H1 (cell line): ENCODE measurements around the gene PEX16. TPM values are rescaled to one million over a fixed set of nuclear protein-coding genes. Genes with fewer than 3 reads are reported as not detected.

Experiments used
- CTCF ChIA-PET: fragments of 300-600 bp; sonication (Branson Sonifier 250); formaldehyde crosslinking; loops from one replicate; lab custom pipeline; 2021; ENCODE audit not compliant: partially characterized antibody; lab: Charles Lee
- POLR2A ChIA-PET: fragments of 300-600 bp; sonication (Branson Sonifier 250); formaldehyde crosslinking; loops from one replicate; lab custom pipeline; 2021; ENCODE audit warnings: inconsistent platforms; ENCODE audit not compliant: partially characterized antibody; lab: Charles Lee
- DNase-seq, 2 experiments: peaks; one replicate each; pipeline versions ENCODE4 v3.0.0 to v3.0.0-alpha.2; 2010 to 2022; ENCODE audit warnings: low spot score in 2 of 2, low read depth in 1 of 2, mixed read lengths in 1 of 2
- FAIRE-seq: peaks from 2 replicates; lab custom pipeline; 2011; peaks lifted over from hg19 to GRCh38; lab: Jason Lieb, UNC
- H2AFZ ChIP-seq: 2 replicates; pipeline ENCODE4 v1.8.1; 2012; ENCODE audit warnings: low read length, inconsistent platforms
- H2AK5ac ChIP-seq: 2 replicates; pipeline ENCODE4 v1.6.1; 2013; ENCODE audit warnings: low read depth, low read length
- H2BK120ac ChIP-seq: replicated peaks from 2 replicates; pipeline ENCODE3; 2013; ENCODE audit warnings: low read depth, low read length, inconsistent platforms
- H2BK12ac ChIP-seq: 2 replicates; pipeline ENCODE4 v1.6.1; 2013; ENCODE audit warnings: low read depth, low read length
- H2BK15ac ChIP-seq: 2 replicates; pipeline ENCODE4 v1.6.1; 2013; ENCODE audit warnings: low read length
- H2BK20ac ChIP-seq: 2 replicates; pipeline ENCODE4 v1.6.1; 2013; ENCODE audit warnings: low read length
- H2BK5ac ChIP-seq: 2 replicates; pipeline ENCODE4 v1.6.1; 2013; ENCODE audit warnings: low read depth, low read length
- H3K14ac ChIP-seq: 2 replicates; pipeline ENCODE4 v1.6.1; 2013; ENCODE audit warnings: inconsistent platforms; ENCODE audit not compliant: insufficient read length
- H3K18ac ChIP-seq: 2 replicates; pipeline ENCODE4 v1.6.1; 2013; ENCODE audit warnings: low read length; ENCODE audit errors: extremely low read depth
- H3K23ac ChIP-seq: 2 replicates; pipeline ENCODE4 v1.6.1; 2013; ENCODE audit warnings: inconsistent platforms; ENCODE audit not compliant: insufficient read length
- H3K23me2 ChIP-seq: 2 replicates; pipeline ENCODE4 v1.6.1; 2013; ENCODE audit warnings: low read depth, low read length
- H3K27ac ChIP-seq: 2 replicates; pipeline ENCODE4 v1.6.1; 2011; ENCODE audit warnings: low read depth, low read length, inconsistent platforms
- H3K27me3 ChIP-seq, 4 experiments: replicated peaks in 1 of 4; 1 replicate in 1 of 4; 2 replicates in 3 of 4; pipeline versions ENCODE4 v1.6.1 to v1.8.1; 2011 to 2013; ENCODE audit warnings: low read length in 3 of 4, mild to moderate bottlenecking in 3 of 4, inconsistent platforms in 2 of 4, mixed read lengths in 2 of 4, moderate library complexity in 1 of 4; ENCODE audit not compliant: control insufficient read depth in 3 of 4, insufficient read depth in 3 of 4; ENCODE audit errors: extremely low read depth in 1 of 4
- H3K36me3 ChIP-seq, 4 experiments: 2 replicates each; pipeline versions ENCODE4 v1.6.1 to v1.8.1; 2011 to 2013; ENCODE audit warnings: mild to moderate bottlenecking in 4 of 4, low read length in 3 of 4, moderate library complexity in 2 of 4, control low read depth in 1 of 4, inconsistent platforms in 1 of 4; ENCODE audit not compliant: insufficient read depth in 4 of 4, control insufficient read depth in 2 of 4
- H3K4ac ChIP-seq: replicated peaks from 2 replicates; pipeline ENCODE3; 2013; ENCODE audit warnings: low read length, low read depth, mixed read lengths, inconsistent platforms; ENCODE audit not compliant: insufficient read length
- H3K4me1 ChIP-seq, 4 experiments: replicated peaks in 1 of 4; 1 replicate in 1 of 4; 2 replicates in 3 of 4; pipeline versions ENCODE4 v1.6.1 to v1.8.1; 2011 to 2013; ENCODE audit warnings: low read length in 3 of 4, inconsistent platforms in 2 of 4, mixed read lengths in 1 of 4; ENCODE audit not compliant: insufficient read depth in 4 of 4, control insufficient read depth in 3 of 4
- H3K4me2 ChIP-seq, 2 experiments: 2 replicates each; pipeline versions ENCODE4 v1.6.1 to v1.8.1; 2011 to 2013; ENCODE audit warnings: low read depth in 2 of 2, low read length in 2 of 2, control low read depth in 1 of 2, inconsistent platforms in 1 of 2, mild to moderate bottlenecking in 1 of 2; ENCODE audit not compliant: insufficient read depth in 1 of 2
- H3K4me3 ChIP-seq, 4 experiments: fragments of 200-600, 300-600 bp in 1 of 4; sonication (generic), shearing (Covaris generic), sonication (Bioruptor Twin) in 1 of 4; 2 replicates each; pipeline versions ENCODE4 v1.5.1 to v1.8.1; 2011 to 2016; ENCODE audit warnings: low read length in 4 of 4, low read depth in 3 of 4, control low read depth in 2 of 4, inconsistent platforms in 2 of 4, mild to moderate bottlenecking in 2 of 4, mixed read lengths in 1 of 4, moderate library complexity in 1 of 4; ENCODE audit not compliant: insufficient read depth in 2 of 4; ENCODE audit errors: extremely low read depth in 1 of 4
- H3K56ac ChIP-seq: replicated peaks from 2 replicates; pipeline ENCODE3; 2013; ENCODE audit warnings: low read depth, mild to moderate bottlenecking, mixed read lengths, low read length, inconsistent platforms; ENCODE audit not compliant: insufficient read length
- H3K79me1 ChIP-seq: 2 replicates; pipeline ENCODE4 v1.6.1; 2013; ENCODE audit warnings: low read depth, low read length, control low read depth
- H3K79me2 ChIP-seq, 2 experiments: 2 replicates each; pipeline versions ENCODE4 v1.6.1 to v1.8.1; 2012 to 2013; ENCODE audit warnings: low read length in 2 of 2, mild to moderate bottlenecking in 2 of 2, inconsistent platforms in 1 of 2; ENCODE audit not compliant: insufficient read depth in 2 of 2, control insufficient read depth in 1 of 2
- H3K9ac ChIP-seq, 4 experiments: replicated peaks in 1 of 4; 1 replicate in 1 of 4; 2 replicates in 3 of 4; pipeline versions ENCODE4 v1.6.1 to v1.8.1; 2011 to 2013; ENCODE audit warnings: low read depth in 3 of 4, low read length in 3 of 4, control low read depth in 2 of 4, mild to moderate bottlenecking in 2 of 4, moderate library complexity in 2 of 4, inconsistent platforms in 1 of 4; ENCODE audit errors: extremely low read depth in 1 of 4
- H3K9me3 ChIP-seq, 2 experiments: 2 replicates each; pipeline versions ENCODE4 v1.6.1 to v1.8.1; 2012 to 2013; ENCODE audit warnings: mild to moderate bottlenecking in 2 of 2, moderate library complexity in 2 of 2, control low read depth in 1 of 2, inconsistent platforms in 1 of 2, low read depth in 1 of 2, low read length in 1 of 2, mixed read lengths in 1 of 2; ENCODE audit not compliant: insufficient read depth in 2 of 2
- H4K20me1 ChIP-seq, 2 experiments: replicated peaks in 1 of 2; 2 replicates each; pipeline versions ENCODE3 to v1.8.1; 2011 to 2013; ENCODE audit warnings: inconsistent platforms in 2 of 2, low read length in 2 of 2, mild to moderate bottlenecking in 1 of 2; ENCODE audit not compliant: insufficient read depth in 2 of 2, control insufficient read depth in 1 of 2
- H4K5ac ChIP-seq: 2 replicates; pipeline ENCODE4 v1.6.1; 2013; ENCODE audit warnings: low read length, low read depth, mixed read lengths, inconsistent platforms; ENCODE audit not compliant: insufficient read length
- H4K8ac ChIP-seq: 2 replicates; pipeline ENCODE4 v1.8.0; 2013; ENCODE audit warnings: mild to moderate bottlenecking, moderate library complexity, low read length, inconsistent platforms; ENCODE audit not compliant: insufficient read depth; ENCODE audit errors: extremely low read depth
- H4K91ac ChIP-seq: replicated peaks from 2 replicates; pipeline ENCODE3; 2013; ENCODE audit warnings: low read length, mixed read lengths, inconsistent platforms; ENCODE audit not compliant: insufficient read length
- BRCA1 ChIP-seq: IDR thresholded peaks from 2 replicates; pipeline ENCODE4 v1.6.1; 2012; ENCODE audit warnings: low read depth, low read length, improper control_type of control experiment
- CBX5 ChIP-seq: fragments of 300-800, 300-1000 bp; sonication (generic); IDR thresholded peaks from 2 replicates; pipeline ENCODE4 v1.7.1; 2016; ENCODE audit warnings: antibody characterized with exemption, low read length, low read depth
- E2F6 ChIP-seq: IDR thresholded peaks from 2 replicates; pipeline ENCODE4 v1.6.1; 2012; ENCODE audit warnings: inconsistent platforms
- EZH2 ChIP-seq: fragments of 200-600 bp; sonication (generic); IDR thresholded peaks from 2 replicates; pipeline ENCODE4 v1.7.1; 2012; ENCODE audit warnings: low read depth, mild to moderate bottlenecking, moderate library complexity, low read length, inconsistent platforms; ENCODE audit not compliant: severe bottlenecking
- JUND ChIP-seq: IDR thresholded peaks from 2 replicates; pipeline ENCODE4 v1.6.1; 2011; ENCODE audit warnings: mild to moderate bottlenecking, improper control_type of control experiment, low read length
- KDM1A ChIP-seq: fragments of 200-600, 300-600 bp; sonication (generic); IDR thresholded peaks from 2 replicates; pipeline ENCODE4 v1.7.1; 2016; ENCODE audit warnings: mild to moderate bottlenecking, low read length, borderline replicate concordance
- POU5F1 ChIP-seq: IDR thresholded peaks from 2 replicates; pipeline ENCODE4 v1.6.1; 2011; ENCODE audit warnings: low read depth, mild to moderate bottlenecking, low read length, moderate library complexity
- SIRT6 ChIP-seq: IDR thresholded peaks from one replicate; pipeline ENCODE4 v1.7.1; 2012; ENCODE audit warnings: low read length, inconsistent platforms
- SP4 ChIP-seq: IDR thresholded peaks from 2 replicates; pipeline ENCODE4 v1.6.1; 2012; ENCODE audit warnings: low read length, inconsistent platforms
- TBP ChIP-seq: IDR thresholded peaks from 2 replicates; pipeline ENCODE4 v1.6.1; 2011; ENCODE audit warnings: low read depth, low read length, improper control_type of control experiment
- WGBS, 2 experiments: shearing (Covaris generic) in 1 of 2; methylation state at CpG; one replicate each; pipeline versions ENCODE4 v1.1.6 to v1.1.7; 2013 to 2015; ENCODE audit warnings: low lambda C conversion rate in 2 of 2, mixed read lengths in 2 of 2, inconsistent platforms in 1 of 2, low coverage in 1 of 2, missing lambda C conversion rate in 1 of 2; ENCODE audit not compliant: insufficient replicate concordance in 2 of 2, insufficient coverage in 1 of 2, insufficient read length in 1 of 2; ENCODE audit errors: extremely low coverage in 1 of 2, missing lambda C conversion rate in 1 of 2; 5-methylcytosine and 5-hydroxymethylcytosine counted together
- polyA plus RNA-seq, 7 experiments: library from polyadenylated mRNA; depleted of rRNA in 3 of 7; stranded (reverse) in 5 of 7; unstranded in 2 of 7; fragments of >200 nt in 5 of 7; fragments of 200-250 nt in 2 of 7; gene quantifications; 1 replicate in 5 of 7; 2 replicates in 1 of 7; 4 replicates in 1 of 7; pipeline versions ENCODE4 v1.2.1 to v1.2.3, GENCODE V29; 2011 to 2013; ENCODE audit warnings: missing spikeins in 2 of 7, mixed read lengths in 2 of 7
- total RNA-seq: library from RNA; stranded (reverse); fragmentation: NEBNext Ultra II Directional; extraction: Animal tissue kit (Norgen Biotek cat#: 25700); gene quantifications from 2 replicates; pipeline ENCODE4 v1.2.1, GENCODE V29; 2021

The PEX16 gene
- total and polyA plus RNA-seq, 2 of the 8 experiments (the other 6 are each of a cell fraction or from before 2014, with no cell fraction given), result 29.2 to 36.0 TPM

DNA sequence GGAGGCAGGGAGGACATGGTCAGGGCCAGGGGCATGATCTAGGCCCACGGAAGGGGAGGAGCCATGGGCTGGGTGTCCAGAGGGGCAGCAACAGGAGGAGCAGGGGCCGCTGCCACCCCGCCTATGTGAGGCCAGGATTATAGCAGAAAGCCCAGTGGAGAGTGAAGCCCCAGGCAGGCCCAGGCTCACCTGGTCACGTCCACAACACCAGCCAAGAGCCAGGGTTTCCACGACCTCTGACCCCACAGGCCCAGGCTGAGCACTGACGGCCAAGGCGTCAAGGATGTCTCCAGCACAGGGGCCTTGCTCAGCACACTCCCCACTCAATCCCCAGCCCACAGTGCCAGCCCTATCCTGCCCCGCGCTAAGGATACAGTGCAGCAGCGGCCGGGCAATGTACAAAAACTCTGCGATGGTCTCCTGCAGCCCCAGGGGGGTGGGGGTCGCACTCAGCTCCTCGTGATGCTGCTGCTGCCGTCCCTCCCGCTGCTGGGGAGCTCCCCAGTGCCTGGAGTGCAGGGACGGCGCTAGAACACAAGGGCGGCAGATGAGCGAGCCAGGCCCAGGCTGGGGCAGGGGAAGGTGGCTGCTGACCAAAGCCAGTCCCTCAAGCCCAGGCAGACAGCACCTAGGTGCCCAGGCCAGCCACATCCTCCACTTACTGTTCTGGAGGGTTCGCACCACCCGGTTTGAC lies 3.6 kb downstream of the PEX16 start:
- H4K8ac ChIP-seq, result 0 out of 2 replicates have a peak overlapping the region, but pooled peaks have one; percentile 57
- peaks cover 0 to 6% of the 10 kb centered on the region in 2 experiments; a peak in 1 of 4 replicates for H3K79me2 ChIP-seq
- H2BK5ac ChIP-seq, result no peak overlapping the region
- H2AK5ac ChIP-seq, result no peak overlapping the region
- no peak overlapping the region for H4K5ac ChIP-seq
- H2BK15ac ChIP-seq, result no peak overlapping the region
- H3K9me3 ChIP-seq, result no peaks in the 10 kb centered on the region
- H2BK120ac ChIP-seq, result no peak overlapping the region
- H3K56ac ChIP-seq, result no peak overlapping the region
- peaks cover 4 to 20% of the 10 kb centered on the region in 2 experiments for H4K20me1 ChIP-seq
- H3K36me3 ChIP-seq, result peaks cover 3 to 26% (median 17%) of the 10 kb centered on the region in 4 experiments; a peak in 7 of 8 replicates
- H3K4me3 ChIP-seq, result no peak overlapping the region
- no peak overlapping the region for H3K14ac ChIP-seq
- no peak overlapping the region for H2BK20ac ChIP-seq
- peaks cover 0 to 8% (median 3%) of the 10 kb centered on the region in 4 experiments; a peak in 6 of 7 replicates for H3K4me1 ChIP-seq
- no peaks in the 10 kb centered on the region for H3K27me3 ChIP-seq
- H3K23me2 ChIP-seq, result peaks cover 10% of the 10 kb centered on the region
- ChIA-PET POLR2A (interaction anchor here (2.9 to 5.4 kb wide), 2 partner anchors 7 to 13 kb away, joined by 11 to 36 read pairs; partner anchors contain the start of gene FREY1), CTCF (interaction anchor here (1.0 to 4.7 kb wide), 2 partner anchors 40 to 389 kb away, joined by 3 to 33 read pairs; no protein-coding TSS in a partner anchor)
- no peak overlapping the region for H4K91ac ChIP-seq
- H3K18ac ChIP-seq, result no peak overlapping the region
- DNase-seq, result no peak
- no peak overlapping the region for H2BK12ac ChIP-seq
- peaks cover 8% of the 10 kb centered on the region; the same call in 1 of the 2 replicates for H3K79me1 ChIP-seq
- no peak overlapping the region for H2AFZ ChIP-seq
- H3K23ac ChIP-seq, result no peak overlapping the region
- no peak overlapping the region for H3K4ac ChIP-seq
- no peak overlapping the region for H3K4me2 ChIP-seq
- WGBS, 2 experiments, result 83% methylated on average over 22 of the region's 22 CpGs; no CpG with 5 or more reads in 1 of the 2 experiments
- H3K9ac ChIP-seq, result no peak overlapping the region
- FAIRE-seq, result no peak
- no peak overlapping the region for H3K27ac ChIP-seq
- TF ChIP-seq CBX5 (no peak), SP4 (no peak), KDM1A (no peak), SIRT6 (no peak), JUND (no peak), BRCA1 (no peak), POU5F1 (no peak), E2F6 (no peak), EZH2 (no peak), TBP (no peak)
